ENCODE data around the gene KDR. TPM values are rescaled to one million over a fixed set of nuclear protein-coding genes. Genes with fewer than 3 reads are reported as not detected.

The KDR gene
- total RNA-seq, 1 experiment from 2014 or later, result not detected

Other genes starting within 250 kb of the KDR start
- 5.2 and 12.6 TPM in 2 replicates for gene SRD5A3, start 220.6 kb upstream of the KDR start, total RNA-seq (2014; rRNA removed; shearing (Covaris generic); ENCODE audit: low replicate concordance)